HG02763 (cell line): ENCODE results near the gene ST6GALNAC6.

Experiments
- ATAC-seq: cut with Tn5 transposase; IDR thresholded peaks from one replicate; pipeline ENCODE4 v1.9.1; 2021; ENCODE audit warnings: mild to moderate bottlenecking, moderate library complexity; ENCODE audit not compliant: unreplicated experiment

The ST6GALNAC6 gene, protein sequence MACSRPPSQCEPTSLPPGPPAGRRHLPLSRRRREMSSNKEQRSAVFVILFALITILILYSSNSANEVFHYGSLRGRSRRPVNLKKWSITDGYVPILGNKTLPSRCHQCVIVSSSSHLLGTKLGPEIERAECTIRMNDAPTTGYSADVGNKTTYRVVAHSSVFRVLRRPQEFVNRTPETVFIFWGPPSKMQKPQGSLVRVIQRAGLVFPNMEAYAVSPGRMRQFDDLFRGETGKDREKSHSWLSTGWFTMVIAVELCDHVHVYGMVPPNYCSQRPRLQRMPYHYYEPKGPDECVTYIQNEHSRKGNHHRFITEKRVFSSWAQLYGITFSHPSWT

DNA sequence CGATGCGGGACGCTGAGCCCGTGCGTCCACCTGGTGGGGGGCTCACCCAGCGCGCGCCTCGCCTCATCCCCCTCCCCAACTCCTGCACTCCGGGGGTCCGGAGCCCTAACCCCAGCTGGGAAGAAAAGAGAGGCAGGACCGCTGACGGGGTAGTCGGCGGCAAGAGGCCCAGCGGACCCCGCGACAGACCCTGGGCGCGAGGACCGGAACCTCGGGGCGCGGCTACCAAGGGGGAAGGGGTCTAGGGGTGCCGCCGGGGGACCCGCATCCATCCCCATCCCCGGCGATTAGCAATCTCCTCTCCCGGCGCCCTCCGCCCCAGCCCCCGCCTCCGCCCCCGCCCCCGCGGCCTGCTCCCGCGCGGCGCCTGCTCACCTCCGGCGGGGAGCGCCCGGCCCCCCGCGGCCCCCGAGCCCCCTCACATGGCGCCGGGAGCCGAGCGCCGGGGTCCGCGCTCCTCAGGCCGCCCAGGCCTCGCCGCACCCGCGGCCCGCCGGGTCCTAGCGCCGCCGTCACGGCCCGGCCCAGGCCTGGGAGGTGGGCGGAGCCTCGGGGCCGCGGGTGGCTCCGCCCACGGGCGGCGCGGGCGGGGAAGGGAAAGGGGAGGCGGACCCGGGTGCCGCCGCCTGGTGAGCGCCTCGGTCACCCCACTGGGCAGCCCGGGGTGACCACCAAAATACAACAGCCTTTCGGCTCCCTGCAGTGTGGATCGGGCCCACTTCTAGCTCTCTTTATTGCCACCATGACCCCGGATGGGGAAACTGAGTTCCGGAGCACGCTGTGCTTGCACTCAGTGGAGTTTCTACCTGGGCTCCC is at the start of gene ST6GALNAC6:
Gene ST6GALNAC6 (minus strand): TSS at position 476 of the 816 bp plus-strand sequence. CDS start 1,622 bp downstream, outside the sequence.
- ATAC-seq = peak; percentile 61

DNA sequence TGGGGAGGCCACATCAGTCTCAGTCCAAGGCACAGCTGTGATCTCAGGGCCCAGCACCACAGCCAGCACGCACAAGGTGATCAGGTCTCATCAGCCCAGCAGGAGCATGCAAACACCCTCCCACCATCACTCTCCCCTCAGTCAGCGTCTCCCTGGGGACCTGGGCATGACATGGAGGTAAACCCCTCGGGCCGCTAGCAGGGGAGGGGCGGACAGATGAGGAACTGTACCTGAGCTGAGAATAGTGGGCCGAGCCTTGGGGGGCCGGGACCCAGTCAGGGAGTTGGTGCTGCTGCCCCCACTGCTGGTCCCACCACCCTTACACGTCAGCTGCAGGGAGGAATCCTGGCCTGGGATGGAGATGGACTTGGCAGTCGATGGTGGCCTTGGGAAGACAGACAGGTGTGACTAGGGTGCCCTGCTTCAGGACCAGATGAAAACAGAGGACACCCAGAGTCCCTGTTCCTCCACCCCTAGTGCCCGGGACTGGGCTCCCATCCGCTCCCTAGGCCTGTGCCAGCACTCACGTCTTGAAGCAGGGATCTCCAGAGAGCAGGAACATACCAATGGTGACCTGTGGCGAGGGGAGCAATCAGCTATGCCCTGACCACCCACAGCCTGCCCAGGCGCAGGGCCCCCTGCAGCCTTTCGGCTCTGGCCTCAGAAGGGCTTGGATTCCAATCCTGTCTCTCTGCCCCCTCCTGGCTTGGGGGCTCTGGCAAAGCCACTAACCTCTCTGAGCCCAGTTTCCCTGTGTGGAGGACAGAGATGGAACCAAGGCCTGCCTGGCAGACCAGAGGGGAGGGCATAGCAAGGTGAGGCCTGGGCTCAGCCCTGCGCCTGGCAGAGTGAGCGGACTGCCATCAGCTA is 48.7 kb upstream of the ST6GALNAC6 start:
- ATAC-seq = no peak

DNA sequence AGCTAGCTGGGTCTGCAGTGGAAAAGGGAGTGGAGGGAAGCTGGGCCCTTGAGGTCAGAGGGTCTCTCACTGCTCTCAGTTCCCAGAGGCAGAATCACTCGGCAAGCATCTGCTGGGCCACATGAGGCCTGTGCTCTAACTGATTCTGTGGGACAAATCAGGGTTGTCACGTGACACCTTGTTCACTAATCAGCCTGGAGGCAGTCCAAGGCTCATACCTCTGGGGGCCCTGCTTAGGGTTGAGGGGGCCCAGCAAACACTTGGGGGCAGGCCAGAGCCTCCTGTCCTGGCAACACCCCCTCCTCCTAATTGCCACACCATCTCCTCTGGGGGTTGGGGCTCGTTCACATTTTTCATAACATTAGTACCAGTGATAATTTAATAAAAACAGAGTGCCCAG is 47.3 kb upstream of the ST6GALNAC6 start:
- no peak for ATAC-seq

DNA sequence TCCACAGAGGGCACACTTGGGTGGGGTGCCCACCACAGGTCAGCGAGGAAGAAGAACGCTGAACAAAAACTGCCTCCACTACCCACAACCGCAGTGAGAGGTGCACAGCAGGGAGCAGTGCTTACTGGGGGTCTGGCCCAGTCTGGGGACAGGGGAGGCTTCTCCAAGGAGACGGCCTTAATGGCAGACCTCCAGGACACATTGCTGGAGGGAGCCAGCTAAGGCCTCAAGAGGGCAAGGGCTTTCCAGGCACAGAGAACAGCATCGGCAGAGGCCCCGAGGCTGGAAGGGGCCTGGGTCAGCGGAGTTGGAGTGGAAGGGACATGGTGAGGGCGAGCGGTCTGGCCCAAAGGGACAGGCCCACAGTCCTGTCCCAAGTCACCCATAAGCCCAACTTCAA is 46.5 kb upstream of the ST6GALNAC6 start:
- ATAC-seq = no peak

DNA sequence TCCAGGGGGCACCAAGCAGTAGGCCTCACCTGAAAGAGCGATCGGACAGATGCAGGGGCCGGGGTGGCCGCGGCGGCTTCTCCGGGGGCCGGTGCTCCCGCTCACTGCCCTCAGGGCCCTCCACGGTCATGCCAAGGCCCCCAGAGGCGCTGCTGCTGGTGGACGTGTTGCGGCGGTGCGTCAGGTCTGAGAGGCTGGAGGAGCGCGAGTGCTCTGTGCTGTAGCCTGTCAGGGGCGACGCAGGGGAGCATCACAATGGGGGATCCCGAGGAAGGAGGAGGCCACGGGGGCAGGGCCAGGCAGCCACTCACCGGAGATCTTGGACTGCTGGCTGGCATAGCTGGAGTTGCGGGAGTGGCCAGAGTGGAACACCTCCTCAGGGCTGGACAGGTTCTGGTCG is 45.9 kb upstream of the ST6GALNAC6 start:
- ATAC-seq = no peak

DNA sequence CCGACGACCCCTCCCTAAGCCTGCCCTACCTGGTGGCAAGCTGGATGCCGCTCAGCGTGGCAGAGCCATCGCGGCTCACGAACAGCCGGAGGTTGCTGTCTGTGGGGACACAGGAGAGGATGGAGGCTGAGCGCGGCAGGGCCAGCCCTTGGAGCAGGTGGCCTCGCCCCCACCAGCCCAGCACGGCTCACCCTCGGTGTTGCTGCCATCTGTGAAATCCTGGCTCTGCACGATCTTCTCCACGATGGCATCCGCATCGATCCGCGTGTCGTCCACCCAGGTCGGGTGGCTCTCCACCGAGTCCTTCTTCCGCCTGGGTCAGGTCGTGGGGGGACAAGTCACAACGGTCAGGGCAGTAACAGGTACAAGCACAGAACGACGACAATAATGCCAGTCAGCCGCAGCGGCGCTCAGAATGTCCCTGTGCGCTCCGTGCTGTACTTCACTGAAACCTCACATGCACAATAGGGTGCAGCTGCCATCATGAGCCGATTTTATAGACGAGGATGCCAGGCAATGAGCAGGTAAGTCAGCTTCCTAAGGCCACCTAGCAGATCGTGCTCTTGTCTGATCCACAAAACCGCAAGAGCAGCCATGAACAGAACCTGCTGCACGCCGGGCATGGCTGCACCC is 45.3 kb upstream of the ST6GALNAC6 start:
- no peak for ATAC-seq

DNA sequence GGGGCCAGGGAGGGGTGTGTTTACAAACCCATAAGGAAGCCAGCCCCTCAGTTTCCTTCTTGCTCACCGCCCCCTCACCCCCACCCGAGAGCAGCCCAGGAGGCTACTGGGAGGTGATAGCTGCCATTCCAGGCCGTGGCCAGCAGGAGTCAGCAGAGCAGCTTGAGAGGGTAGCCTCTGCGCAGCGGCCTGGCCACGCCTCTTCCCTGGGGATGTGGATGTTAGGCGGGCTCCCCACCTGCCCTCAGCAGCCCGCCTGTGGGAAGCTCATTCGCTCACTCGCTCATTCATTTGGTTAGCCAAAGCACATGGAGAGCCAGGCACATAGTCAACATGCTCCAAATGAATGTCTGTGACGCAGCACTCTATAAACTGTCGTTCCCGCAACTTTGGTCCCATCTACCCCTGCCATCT is 44.3 kb upstream of the ST6GALNAC6 start:
- peak; percentile 60 for ATAC-seq

DNA sequence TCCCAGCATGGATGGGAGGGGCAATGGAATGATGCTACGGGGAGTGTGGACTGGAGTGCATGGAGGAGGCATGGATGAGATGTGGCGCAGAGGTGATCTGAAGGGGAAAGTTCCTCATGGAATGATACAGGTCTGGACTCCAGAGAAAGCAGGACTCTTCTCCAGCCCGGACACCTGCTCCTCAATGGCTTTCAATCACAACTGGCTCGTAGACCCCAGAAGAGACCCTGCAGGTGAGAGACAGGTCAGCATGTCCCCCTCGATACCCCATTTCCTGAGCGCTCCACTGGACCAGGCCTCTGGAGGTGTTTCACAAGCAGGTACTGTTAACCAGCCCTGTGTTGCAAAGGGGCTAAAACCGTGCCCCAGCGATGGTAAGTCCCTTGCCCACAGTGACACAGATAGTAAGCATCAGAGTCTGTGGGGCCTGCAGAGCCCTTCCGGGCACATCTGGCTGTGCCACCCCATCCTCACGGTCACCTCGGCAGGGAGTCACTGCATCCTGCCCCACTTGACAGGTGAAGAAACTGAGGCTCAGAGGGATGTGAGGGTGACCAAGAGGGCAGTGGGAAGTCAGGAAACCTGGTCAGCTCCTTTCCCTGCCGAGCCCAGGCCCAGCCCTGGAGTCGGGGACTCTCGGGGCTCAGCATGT is 43.7 kb upstream of the ST6GALNAC6 start:
- no peak for ATAC-seq

DNA sequence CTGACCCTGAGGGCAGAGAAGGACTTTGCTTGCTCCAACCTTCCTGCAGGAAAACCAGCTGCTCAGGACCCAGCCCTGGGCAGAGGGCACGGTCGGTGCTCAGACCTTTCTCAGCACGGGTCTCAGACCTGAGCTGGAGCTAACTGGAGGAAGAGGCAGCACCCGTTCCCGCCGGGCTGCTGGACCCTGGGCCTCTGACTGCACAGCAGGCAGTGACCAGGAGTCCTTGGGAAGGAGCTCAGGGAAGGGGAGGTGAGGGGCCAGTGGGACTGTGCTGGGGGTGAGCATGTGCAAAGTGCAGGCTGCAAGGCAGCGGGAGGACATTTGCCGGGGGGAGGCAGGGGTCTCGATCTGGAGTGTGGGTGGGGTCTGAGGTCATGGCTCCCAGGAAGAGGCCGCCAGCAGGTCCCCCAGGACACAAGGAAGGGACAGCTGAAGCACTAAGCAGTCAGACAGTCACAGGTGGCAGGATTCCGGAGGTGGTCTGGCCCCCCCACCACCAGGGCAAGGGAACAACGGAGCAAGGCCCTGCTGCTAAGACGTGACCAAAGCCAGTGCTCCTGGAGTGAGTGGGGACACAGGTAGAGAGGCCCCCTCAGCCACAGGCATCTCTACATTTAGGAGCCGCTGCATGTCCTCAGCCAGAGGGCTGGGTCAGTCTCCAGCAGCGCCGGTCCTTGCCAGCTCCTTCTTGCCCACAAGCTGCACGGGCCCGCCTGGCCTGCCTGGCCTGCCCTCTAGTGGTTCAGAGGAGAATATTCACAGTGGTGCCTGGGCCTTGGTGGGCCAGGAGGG is 43.0 kb upstream of the ST6GALNAC6 start:
- ATAC-seq = no peak

DNA sequence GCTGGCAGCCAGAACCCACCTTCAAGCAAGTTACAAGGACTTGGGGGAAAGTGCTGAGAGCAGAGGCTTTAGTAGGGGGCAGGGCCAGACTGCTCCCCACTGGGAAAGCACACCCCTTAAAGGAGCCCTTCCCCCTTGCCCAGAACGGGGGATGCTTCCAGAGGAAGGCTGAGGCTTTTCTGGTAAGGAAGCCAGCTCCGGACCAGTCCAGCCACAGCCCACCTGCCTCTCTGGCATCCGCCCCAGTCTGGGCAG is 42.5 kb upstream of the ST6GALNAC6 start:
- ATAC-seq = no peak

DNA sequence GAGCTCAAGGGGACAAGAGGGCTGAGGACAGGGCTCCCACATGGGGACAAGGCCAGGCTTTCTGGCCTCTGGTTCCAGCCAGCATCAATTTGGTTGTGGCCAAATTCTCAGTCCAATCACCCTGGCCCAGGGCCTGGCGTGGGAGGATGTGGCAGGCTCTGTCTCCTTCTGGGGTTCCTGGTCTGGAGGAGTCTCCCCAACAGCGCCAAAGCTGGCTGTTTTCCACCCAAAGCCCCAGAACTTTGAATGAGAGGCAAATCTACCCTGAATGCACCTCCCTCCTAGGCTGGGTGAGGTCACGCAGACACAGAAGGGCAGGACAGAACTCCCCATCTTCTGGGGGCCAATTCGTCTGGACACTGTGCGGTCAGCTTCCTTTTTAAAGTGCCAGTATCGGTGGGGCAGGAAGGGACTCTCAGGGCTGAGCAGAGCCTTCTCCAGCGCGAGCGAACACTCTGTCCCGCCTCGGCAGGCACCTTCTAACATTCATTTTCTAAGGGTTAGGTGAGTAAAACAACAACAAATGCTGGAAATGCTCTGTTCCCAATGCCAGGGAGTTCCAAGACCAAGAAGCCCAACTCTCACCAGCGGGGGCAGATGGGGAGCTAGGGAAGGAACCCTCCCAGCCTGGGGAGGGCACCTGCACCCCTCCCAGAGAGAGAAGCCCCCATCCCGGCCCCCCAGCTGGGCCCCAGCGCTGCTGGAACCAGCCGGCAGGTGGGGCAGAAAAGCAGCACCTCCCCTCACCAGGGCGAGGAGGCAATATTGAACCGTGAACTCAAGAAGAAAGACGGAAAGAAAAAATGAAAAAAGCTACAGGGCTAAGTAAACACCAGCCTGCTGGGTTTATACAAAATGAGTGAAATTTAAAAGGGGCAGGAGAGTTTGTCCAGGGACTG is 41.9 kb upstream of the ST6GALNAC6 start:
- ATAC-seq = no peak

DNA sequence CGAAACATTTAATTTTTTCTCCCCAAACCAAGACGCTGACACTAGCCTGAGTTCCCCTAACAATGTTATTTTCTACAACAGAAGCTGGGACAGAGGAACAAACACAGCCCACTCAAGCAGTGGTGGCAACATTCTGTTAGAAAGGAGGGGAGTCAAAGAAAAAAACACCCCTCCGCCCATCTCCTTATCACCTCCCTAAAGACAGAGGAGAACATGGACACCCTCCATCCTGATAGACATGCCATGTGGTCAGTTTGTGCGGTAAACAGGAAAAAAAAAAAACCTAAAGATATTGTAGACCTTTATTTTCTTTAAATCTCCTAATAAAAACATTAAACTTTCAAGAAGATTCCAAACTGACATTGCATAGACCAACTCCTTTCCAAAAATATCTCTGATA is 41.2 kb upstream of the ST6GALNAC6 start:
- ATAC-seq = no peak

DNA sequence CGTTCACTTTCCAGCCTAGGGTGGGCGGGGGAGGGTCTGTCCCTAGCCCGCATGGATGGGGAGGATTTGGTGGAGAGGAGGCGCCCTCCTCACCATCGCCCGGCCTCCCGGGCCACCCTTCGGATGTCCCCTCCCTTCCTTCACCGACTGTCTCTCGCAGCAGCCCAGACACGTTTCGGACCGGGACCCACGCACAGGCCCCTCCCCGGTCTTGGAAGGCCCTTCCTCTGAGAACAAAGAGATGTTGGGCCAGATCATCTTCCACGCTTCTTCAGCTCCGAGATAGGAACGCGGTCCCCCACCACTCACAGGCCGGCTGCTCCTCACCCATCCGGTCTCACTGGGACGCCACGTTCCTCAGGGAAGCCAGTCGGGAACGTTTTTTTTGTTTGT is 38.9 kb upstream of the ST6GALNAC6 start:
- no peak for ATAC-seq

DNA sequence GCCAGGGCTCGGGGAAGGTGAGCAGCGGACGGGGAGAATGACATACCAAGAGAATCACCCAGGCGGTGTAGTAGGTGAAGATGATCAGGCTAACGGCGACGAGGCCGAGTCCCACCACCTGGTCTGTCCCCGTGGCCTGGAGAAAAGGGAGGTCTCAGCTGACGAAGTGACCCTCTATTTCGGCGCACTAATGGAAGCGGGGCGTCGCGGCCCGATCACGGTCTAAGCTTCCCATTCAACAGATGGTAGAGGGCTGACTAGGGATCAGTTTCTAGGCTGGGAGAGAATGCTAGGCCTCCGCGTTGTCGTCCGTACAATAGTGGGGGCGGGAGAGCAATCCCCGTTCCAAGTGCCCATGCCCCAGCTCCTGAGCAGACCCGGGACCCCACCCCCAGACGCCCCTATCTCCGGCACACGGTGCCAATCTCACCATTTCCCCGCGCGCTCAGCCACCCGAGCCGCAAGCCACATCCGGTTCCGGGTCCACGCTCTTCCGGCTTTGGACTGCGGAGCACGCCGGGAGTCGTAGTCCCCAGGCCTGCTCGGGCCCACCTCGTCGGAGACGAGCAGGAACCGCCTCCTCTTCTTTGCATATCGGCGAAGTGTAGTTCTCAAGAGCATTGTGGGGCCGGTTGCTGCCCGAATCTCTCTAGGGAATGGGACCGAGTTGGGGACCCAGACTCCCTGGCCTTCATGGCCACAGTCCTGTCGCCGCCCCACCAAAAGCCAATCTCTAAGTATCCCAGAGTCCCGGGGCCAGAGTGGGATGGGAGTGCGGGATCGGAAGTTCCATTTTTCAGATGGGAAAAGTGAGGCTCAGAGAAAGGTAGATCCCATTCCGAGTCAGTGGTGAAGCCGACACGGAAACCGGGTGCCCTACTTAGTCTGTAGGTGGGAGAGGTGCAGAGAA is 38.2 kb upstream of the ST6GALNAC6 start, which contains the start of gene DPM2:
Gene DPM2 (minus strand): TSS at position 467 of the 910 bp plus-strand sequence. CDS start 34 bp downstream, at position 433.
- ATAC-seq = peak; percentile 82

DNA sequence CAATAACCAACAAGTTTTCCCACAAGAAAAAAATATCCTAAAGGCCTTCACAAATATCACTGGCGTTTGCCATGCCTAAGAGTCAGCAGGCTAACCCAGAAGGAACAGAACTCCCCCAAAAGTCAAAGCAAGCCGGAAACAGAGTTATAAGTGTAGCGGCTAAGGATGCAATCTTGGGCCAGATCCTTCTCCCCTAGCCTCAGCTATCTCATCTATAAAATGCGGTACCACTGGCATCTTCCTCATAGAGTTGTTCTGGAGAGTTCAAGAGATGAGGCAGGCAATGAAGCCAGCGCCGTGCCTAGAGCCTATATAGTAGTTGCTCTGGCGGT is 37.6 kb upstream of the ST6GALNAC6 start:
- no peak for ATAC-seq

DNA sequence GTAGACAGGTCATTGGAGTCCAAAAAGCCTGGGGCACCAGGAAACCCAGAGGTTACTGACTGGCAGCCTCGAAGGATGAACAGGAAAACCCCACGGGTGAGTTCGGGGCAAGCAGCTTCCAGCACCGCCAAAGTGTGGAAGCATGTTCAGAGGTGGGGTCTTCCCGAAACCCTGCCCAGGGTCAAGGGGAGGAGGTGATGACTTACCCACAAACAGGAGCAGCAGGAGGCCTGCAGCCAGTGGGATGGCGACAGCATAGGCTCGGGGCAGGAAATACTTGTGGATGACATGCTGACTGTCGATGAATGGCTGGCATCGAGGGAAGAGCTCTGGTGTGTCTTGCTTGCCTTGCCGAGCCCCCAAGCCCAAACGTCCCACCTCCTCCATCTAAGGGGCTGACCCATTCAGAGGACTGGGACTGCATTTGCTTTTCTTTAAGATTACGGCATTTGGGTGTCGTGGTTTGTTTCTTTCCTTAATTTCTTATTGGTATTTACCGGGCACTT is 37.0 kb upstream of the ST6GALNAC6 start:
- no peak for ATAC-seq

DNA sequence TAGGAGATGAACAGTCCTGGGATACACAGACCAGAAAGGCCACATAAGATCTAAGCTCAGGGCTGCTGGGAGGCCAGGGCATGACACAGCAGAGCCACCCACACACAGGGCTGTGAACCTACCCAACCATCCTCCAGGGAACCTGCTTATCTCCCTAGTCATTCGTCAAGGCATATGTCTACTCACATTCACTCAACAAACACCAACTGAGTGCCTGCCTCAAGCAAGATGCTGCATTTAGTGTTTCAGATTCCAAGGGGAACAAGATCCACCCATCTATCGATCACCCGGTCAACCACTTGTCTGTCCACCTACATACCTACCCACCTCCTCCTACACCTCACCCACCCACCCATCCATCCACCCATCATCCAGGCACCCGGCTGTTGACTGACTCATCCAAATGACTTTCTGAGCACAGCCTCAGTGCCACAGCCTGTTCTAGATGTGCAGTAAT is 36.4 kb upstream of the ST6GALNAC6 start:
- no peak for ATAC-seq
